NCI-H1694 treated with DMSO at 0.1 percent for 48 hours (cell line): ENCODE results near the gene NME7.
"Not testable (repeated sequence)": the region's sequence is repeated elsewhere in the genome, so short reads cannot be mapped to it uniquely, and the experiment has no call there.

Experiments used
- DNase-seq: peaks from one replicate; lab custom pipeline; 2025; lab: John Stamatoyannopoulos, UW

NME7 gene

GRCh38 chr1:169367686-169368405 is at the start of gene NME7, which contains the start of gene BLZF1:
NME7 (minus strand) TSS chr1:169367797; CDS start chr1:169367710, 87 bp downstream.
BLZF1 (plus strand) TSS chr1:169368195; CDS start chr1:169369523, 1,328 bp downstream.
- peak; percentile 94 for DNase-seq

GRCh38 chr1:169414952-169415351 is 47.4 kb upstream of the NME7 start:
- DNase-seq: no peak

- not testable (repeated sequence) for DNase-seq
Observed at GRCh38 chr1:169408340-169408739, 40.7 kb upstream of the NME7 start.

GRCh38 chr1:169402578-169402977 is 35.0 kb upstream of the NME7 start:
- not testable (repeated sequence) for DNase-seq

- DNase-seq: no peak
Observed at GRCh38 chr1:169395955-169396354, 28.4 kb upstream of the NME7 start.

- no peak for DNase-seq
Observed at GRCh38 chr1:169392406-169392805, 24.8 kb upstream of the NME7 start.

GRCh38 chr1:169390303-169390702 is 22.7 kb upstream of the NME7 start:
- DNase-seq: no peak

GRCh38 chr1:169387399-169387798 is 19.8 kb upstream of the NME7 start:
- DNase-seq: no peak

GRCh38 chr1:169383449-169383848 is 15.9 kb upstream of the NME7 start:
- no peak for DNase-seq

GRCh38 chr1:169381162-169381561 is 13.6 kb upstream of the NME7 start:
- no peak for DNase-seq

GRCh38 chr1:169371404-169371803 is 3.8 kb upstream of the NME7 start:
- no peak for DNase-seq

GRCh38 chr1:169368406-169368769 is 791 bp upstream of the NME7 start:
- DNase-seq: no peak

GRCh38 chr1:169367096-169367685 is 406 bp downstream of the NME7 start:
- DNase-seq: no peak

GRCh38 chr1:169364948-169365347 is 2.6 kb downstream of the NME7 start:
- DNase-seq: no peak

GRCh38 chr1:169363046-169363730 is 4.4 kb downstream of the NME7 start:
- no peak for DNase-seq

GRCh38 chr1:169361281-169361680 is 6.3 kb downstream of the NME7 start:
- no peak for DNase-seq

GRCh38 chr1:169360415-169360814 is 7.2 kb downstream of the NME7 start:
- no peak for DNase-seq

- peak; percentile 62 for DNase-seq
Observed at GRCh38 chr1:169348383-169349036, 19.1 kb downstream of the NME7 start.

GRCh38 chr1:169347688-169348382 is 19.8 kb downstream of the NME7 start:
- no peak for DNase-seq

- no peak for DNase-seq
Observed at GRCh38 chr1:169346036-169346589, 21.5 kb downstream of the NME7 start.

GRCh38 chr1:169345511-169345910 is 22.1 kb downstream of the NME7 start:
- no peak for DNase-seq

GRCh38 chr1:169342096-169342495 is 25.5 kb downstream of the NME7 start:
- DNase-seq: not testable (repeated sequence)
